ENCODE results near the gene KANSL1. TPM values are rescaled to one million over a fixed set of nuclear protein-coding genes. Genes with fewer than 3 reads are reported as not detected.

The KANSL1 gene
- total RNA-seq, 1 donor from 2014 or later, result 136 TPM

DNA sequence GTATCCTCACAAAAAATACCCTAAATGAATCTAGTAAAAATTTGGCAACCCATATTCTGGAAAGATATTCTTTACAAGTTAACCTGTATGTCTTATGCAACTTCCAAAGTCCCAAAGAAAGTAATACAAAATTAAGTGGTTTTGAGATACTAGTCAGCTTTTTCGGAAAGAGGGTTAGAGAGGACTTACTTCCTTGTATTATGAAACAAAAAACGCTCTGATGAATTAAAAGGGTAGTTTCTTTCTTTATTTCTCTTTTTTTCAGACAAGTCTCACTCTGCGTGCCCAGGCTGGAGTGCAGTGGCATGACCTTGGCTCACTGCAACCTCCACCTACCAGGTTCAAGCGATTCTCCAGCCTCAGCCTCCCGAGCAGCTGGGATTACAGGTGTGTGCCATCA, 51.6 kb downstream of the KANSL1 start:
- H3K36me3 ChIP-seq, result peaks cover 15% of the 10 kb centered on the region
- Mint-ChIP-seq H3K27ac (no peak overlapping the region), H3K9me3 (peaks cover 5% of the 10 kb centered on the region), H3K27me3 (ENCODE audit: insufficient read depth, low read depth) (no peaks in the 10 kb centered on the region), H3K4me3 (no peak overlapping the region), H3K36me3 (peaks cover 43% of the 10 kb centered on the region), H3K4me1 (peaks cover 5% of the 10 kb centered on the region)
- DNase-seq (ENCODE audit: low spot score), result no peak
- no peaks in the 10 kb centered on the region for H3K27me3 ChIP-seq
- H3K4me3 ChIP-seq, result no peak overlapping the region
- H3F3A ChIP-seq (ENCODE audit: low read depth), result peaks cover 5% of the 10 kb centered on the region
- no peak overlapping the region for H3K4me2 ChIP-seq
- peaks cover 13% of the 10 kb centered on the region for H3K4me1 ChIP-seq
- peaks cover 9% of the 10 kb centered on the region for H3K9me3 ChIP-seq (ENCODE audit: low read depth)
- no peak overlapping the region for H3K27ac ChIP-seq
- TF ChIP-seq, protein P1, sequence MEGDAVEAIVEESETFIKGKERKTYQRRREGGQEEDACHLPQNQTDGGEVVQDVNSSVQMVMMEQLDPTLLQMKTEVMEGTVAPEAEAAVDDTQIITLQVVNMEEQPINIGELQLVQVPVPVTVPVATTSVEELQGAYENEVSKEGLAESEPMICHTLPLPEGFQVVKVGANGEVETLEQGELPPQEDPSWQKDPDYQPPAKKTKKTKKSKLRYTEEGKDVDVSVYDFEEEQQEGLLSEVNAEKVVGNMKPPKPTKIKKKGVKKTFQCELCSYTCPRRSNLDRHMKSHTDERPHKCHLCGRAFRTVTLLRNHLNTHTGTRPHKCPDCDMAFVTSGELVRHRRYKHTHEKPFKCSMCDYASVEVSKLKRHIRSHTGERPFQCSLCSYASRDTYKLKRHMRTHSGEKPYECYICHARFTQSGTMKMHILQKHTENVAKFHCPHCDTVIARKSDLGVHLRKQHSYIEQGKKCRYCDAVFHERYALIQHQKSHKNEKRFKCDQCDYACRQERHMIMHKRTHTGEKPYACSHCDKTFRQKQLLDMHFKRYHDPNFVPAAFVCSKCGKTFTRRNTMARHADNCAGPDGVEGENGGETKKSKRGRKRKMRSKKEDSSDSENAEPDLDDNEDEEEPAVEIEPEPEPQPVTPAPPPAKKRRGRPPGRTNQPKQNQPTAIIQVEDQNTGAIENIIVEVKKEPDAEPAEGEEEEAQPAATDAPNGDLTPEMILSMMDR (IDR thresholded peaks at IDR 0.05), result no peak
- TF ChIP-seq EZH2phosphoT487 (IDR thresholded peaks at IDR 0.05), result no peak
- TF ChIP-seq EZH2 (IDR thresholded peaks at IDR 0.05), result no peak
- peaks cover 98% of the 10 kb centered on the region for H3K79me2 ChIP-seq (ENCODE audit: low read depth)
- H4K20me1 ChIP-seq (ENCODE audit: low read depth), result peaks cover 96% of the 10 kb centered on the region
- H3K9ac ChIP-seq, result no peak overlapping the region
- H2AFZ ChIP-seq (replicated peaks), result no peak overlapping the region

DNA sequence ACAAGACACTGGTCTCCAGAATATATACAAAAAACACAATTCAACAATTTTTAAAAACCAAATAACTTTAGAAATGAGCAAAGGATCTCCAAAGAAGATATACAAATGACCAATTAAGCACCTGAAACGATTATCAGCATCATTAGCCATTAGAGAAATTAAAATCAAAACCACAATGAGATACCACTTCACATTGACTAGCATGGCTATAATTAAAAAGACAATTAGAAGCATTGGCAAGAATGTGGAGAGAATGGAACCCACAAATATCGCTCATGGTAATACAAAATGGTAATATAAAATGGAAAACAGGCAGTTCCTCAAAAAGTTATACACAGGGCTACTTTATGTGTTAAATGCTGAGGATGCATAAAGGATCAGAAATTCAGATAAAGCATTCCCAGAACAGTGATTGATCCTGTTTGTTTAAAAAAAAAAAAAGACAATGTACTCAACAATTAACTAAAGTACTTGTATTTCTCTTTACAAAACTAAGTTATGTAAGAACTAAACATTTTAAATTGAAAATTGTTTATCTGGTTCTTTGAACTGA, 52.5 kb downstream of the KANSL1 start:
- H3K36me3 Mint-ChIP-seq, result peaks cover 48% of the 10 kb centered on the region
- peaks cover 2% of the 10 kb centered on the region for H3K4me1 Mint-ChIP-seq
- H4K20me1 ChIP-seq (ENCODE audit: low read depth), result peaks cover 98% of the 10 kb centered on the region

DNA sequence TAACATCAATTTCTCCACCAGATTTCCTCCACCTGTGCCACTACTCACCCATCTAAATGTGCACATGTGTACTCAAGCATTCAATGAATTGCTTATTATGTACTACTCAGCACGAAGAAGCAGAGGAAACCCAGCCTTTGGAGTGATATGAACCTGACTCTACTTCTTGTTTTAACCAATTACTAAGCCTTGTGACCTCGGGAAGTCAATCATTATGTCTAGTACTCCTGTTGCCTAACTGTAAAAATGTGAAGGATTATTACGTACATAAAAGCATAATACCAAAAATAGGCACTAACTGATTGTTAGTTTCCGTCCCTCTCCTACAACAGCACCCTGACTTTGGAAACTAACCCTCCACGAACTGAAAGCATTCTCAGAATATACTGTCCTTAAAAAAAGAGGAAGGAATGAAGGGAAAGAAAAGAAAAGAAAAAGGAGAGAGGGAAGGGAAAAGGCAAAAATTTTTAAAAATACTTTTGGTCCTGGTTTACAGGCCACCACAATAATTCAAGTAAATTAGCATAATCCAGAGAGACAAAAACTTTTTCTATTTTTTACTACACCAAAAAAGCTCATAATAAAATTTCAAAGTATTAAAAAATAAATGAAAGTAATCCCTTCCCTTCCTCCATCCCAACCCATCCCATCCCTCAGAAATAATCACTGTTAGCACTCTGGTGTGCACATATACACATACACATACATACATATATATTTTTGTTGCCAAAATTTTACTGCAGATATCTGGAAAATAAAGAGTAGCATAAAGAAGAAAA, 53.6 kb downstream of the KANSL1 start:
- H3K36me3 Mint-ChIP-seq, result peaks cover 51% of the 10 kb centered on the region
- H3K9me3 Mint-ChIP-seq, result peaks cover 12% of the 10 kb centered on the region
- H3K27ac Mint-ChIP-seq, result no peak overlapping the region
- no peaks in the 10 kb centered on the region for H3K27me3 Mint-ChIP-seq (ENCODE audit: insufficient read depth, low read depth)
- H3K79me2 ChIP-seq (ENCODE audit: low read depth), result peaks cover 100% of the 10 kb centered on the region
- H3F3A ChIP-seq (ENCODE audit: low read depth), result peaks cover 2% of the 10 kb centered on the region
- H3K36me3 ChIP-seq, result peaks cover 15% of the 10 kb centered on the region
- no peak overlapping the region for H3K4me2 ChIP-seq
- peaks cover 98% of the 10 kb centered on the region for H4K20me1 ChIP-seq (ENCODE audit: low read depth)
- no peak overlapping the region for H2AFZ ChIP-seq (replicated peaks)
- peaks cover 2% of the 10 kb centered on the region for H3K4me1 Mint-ChIP-seq
- H3K27me3 ChIP-seq, result no peaks in the 10 kb centered on the region
- no peak for DNase-seq (ENCODE audit: low spot score)
- H3K4me1 ChIP-seq, result peaks cover 7% of the 10 kb centered on the region
- peaks cover 9% of the 10 kb centered on the region for H3K9me3 ChIP-seq (ENCODE audit: low read depth)
- no peak overlapping the region for H3K9ac ChIP-seq
- TF ChIP-seq, protein P1 (IDR thresholded peaks at IDR 0.05), result no peak
- TF ChIP-seq EZH2phosphoT487 (IDR thresholded peaks at IDR 0.05), result no peak
- no peak for TF ChIP-seq EZH2 (IDR thresholded peaks at IDR 0.05)
- H3K4me3 ChIP-seq, result no peak overlapping the region
- H3K27ac ChIP-seq, result no peak overlapping the region
- no peak overlapping the region for H3K4me3 Mint-ChIP-seq

More for the DNA sequence above, 52.5 kb downstream of the KANSL1 start:
- Mint-ChIP-seq H3K9me3 (peaks cover 5% of the 10 kb centered on the region), H3K27me3 (ENCODE audit: insufficient read depth, low read depth) (no peaks in the 10 kb centered on the region), H3K27ac (no peak overlapping the region), H3K4me3 (no peak overlapping the region)
- Histone ChIP-seq H3K27ac (no peak overlapping the region), H3K36me3 (peaks cover 15% of the 10 kb centered on the region), H3K79me2 (ENCODE audit: low read depth) (peaks cover 100% of the 10 kb centered on the region), H3K4me3 (no peak overlapping the region), H3F3A (ENCODE audit: low read depth) (peaks cover 2% of the 10 kb centered on the region), H2AFZ (replicated peaks) (no peak overlapping the region), H3K27me3 (no peaks in the 10 kb centered on the region), H3K4me1 (peaks cover 7% of the 10 kb centered on the region), H3K9ac (no peak overlapping the region), H3K9me3 (ENCODE audit: low read depth) (peaks cover 9% of the 10 kb centered on the region), H3K4me2 (no peak overlapping the region)
- TF ChIP-seq EZH2 (IDR thresholded peaks at IDR 0.05), result no peak
- TF ChIP-seq EZH2phosphoT487 (IDR thresholded peaks at IDR 0.05), result no peak
- no peak for DNase-seq (ENCODE audit: low spot score)

DNA sequence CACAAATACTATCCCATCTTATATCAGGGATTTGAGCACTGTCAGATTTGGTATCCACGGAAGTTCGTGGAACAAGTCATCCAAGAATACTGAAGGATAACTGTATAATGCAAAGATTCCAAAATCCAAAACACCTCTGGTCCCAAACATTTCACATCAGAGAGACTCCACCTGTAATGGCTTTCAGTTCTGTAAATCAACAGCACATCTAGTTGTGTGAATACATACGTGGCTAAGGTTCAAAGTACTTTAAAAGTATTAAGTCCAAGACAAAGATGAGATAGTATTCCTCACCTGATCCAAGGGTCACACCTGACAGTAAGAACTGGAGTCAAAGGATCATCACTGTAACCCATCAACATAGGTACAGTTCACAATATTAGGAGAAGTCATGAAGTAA, 54.8 kb downstream of the KANSL1 start:
- H3K9me3 Mint-ChIP-seq, result peaks cover 16% of the 10 kb centered on the region
- peaks cover 54% of the 10 kb centered on the region for H3K36me3 Mint-ChIP-seq
- no peak overlapping the region for H3K27ac Mint-ChIP-seq
- no peaks in the 10 kb centered on the region for H3K4me1 Mint-ChIP-seq
- Histone ChIP-seq H3K4me2 (no peak overlapping the region), H3K79me2 (ENCODE audit: low read depth) (peaks cover 100% of the 10 kb centered on the region), H3K4me3 (no peak overlapping the region), H4K20me1 (ENCODE audit: low read depth) (peaks cover 99% of the 10 kb centered on the region), H3K27me3 (no peaks in the 10 kb centered on the region), H3K27ac (no peak overlapping the region), H3K4me1 (no peaks in the 10 kb centered on the region), H3F3A (ENCODE audit: low read depth) (peaks cover 8% of the 10 kb centered on the region), H3K9me3 (ENCODE audit: low read depth) (peaks cover 9% of the 10 kb centered on the region), H3K9ac (no peak overlapping the region), H2AFZ (replicated peaks) (no peak overlapping the region), H3K36me3 (peaks cover 15% of the 10 kb centered on the region)
- no peak overlapping the region for H3K4me3 Mint-ChIP-seq
- DNase-seq (ENCODE audit: low spot score), result no peak
- H3K27me3 Mint-ChIP-seq (ENCODE audit: insufficient read depth, low read depth), result no peaks in the 10 kb centered on the region
- no peak for TF ChIP-seq EZH2 (IDR thresholded peaks at IDR 0.05)
- no peak for TF ChIP-seq EZH2phosphoT487 (IDR thresholded peaks at IDR 0.05)
- TF ChIP-seq, protein P1 (IDR thresholded peaks at IDR 0.05), result no peak
